Inferior parietal cortex (tissue), 1 donor: ENCODE results near the gene NRIP2.

ENCODE experiments used
- DNase-seq: peaks from one replicate; pipeline ENCODE4 v3.0.0-alpha.2; 2016; ENCODE audit errors: extremely low spot score

Gene NRIP2

GRCh38 chr12:2775431-2775830 lies 59.4 kb downstream of the NRIP2 start:
- DNase-seq, result no peak
